ENCODE measurements around the gene LECT2.

GRCh38 chr5:135951257-135951656, 3.5 kb downstream of the LECT2 start:
- TF ChIP-seq YY1 (IDR thresholded peaks at IDR 0.05; ENCODE audit: insufficient read depth, insufficient read length) (no peak), SUZ12 (IDR thresholded peaks at IDR 0.05; ENCODE audit: extremely low read depth, insufficient read depth, insufficient read length) (no peak)

All from NT2/D1 (cell line).